Thyroid gland (tissue), 4 donors: Measurements from ENCODE around the gene PLCB1. TPM values are rescaled to one million over a fixed set of nuclear protein-coding genes. Genes with fewer than 3 reads are reported as not detected.

Experiments
- DNase-seq, 2 donors: peaks; one replicate each; pipeline ENCODE4 v3.0.0-alpha.2; 2019
- H3K27ac ChIP-seq, 3 donors: fragments of 200-600 bp; sonication (generic); 1 replicate in 2 of 3; 2 replicates in 1 of 3; pipeline ENCODE4 v1.5.1; 2016 to 2019; ENCODE audit warnings: mild to moderate bottlenecking in 1 of 3, moderate library complexity in 1 of 3
- H3K27me3 ChIP-seq: fragments of 200-600 bp; sonication (generic); one replicate; pipeline ENCODE4 v1.5.1; 2019
- H3K36me3 ChIP-seq, 2 donors: fragments of 200-600 bp; sonication (generic); one replicate each; pipeline ENCODE4 v1.5.1; 2016 to 2019
- H3K4me1 ChIP-seq, 2 donors: fragments of 200-600 bp; sonication (generic); one replicate each; pipeline ENCODE4 v1.5.1; 2017 to 2019
- H3K4me3 ChIP-seq, 3 donors: fragments of 200-600 bp; sonication (generic); replicated peaks in 1 of 3; 1 replicate in 2 of 3; 2 replicates in 1 of 3; pipeline ENCODE4 v1.5.1; 2016; ENCODE audit warnings: mild to moderate bottlenecking in 1 of 3
- H3K9me3 ChIP-seq: fragments of 200-600 bp; sonication (generic); one replicate; pipeline ENCODE4 v1.5.1; 2017
- POLR2A ChIP-seq, 2 donors: fragments of 450-650 bp; IDR thresholded peaks; one replicate each; pipeline ENCODE4 v1.6.1; 2017; ENCODE audit warnings: antibody characterized with exemption in 2 of 2, mild to moderate bottlenecking in 2 of 2, moderate library complexity in 1 of 2
- WGBS, 2 donors: methylation state at CpG; one replicate each; pipeline ENCODE4 v1.1.5; 2017; 5-methylcytosine and 5-hydroxymethylcytosine counted together
- intact Hi-C: fragments of 100-400 bp; cut with DNase I; formaldehyde crosslinking; loops from one replicate; pipeline ENCODE4 v1.15.1; 2023
- total RNA-seq, 4 donors: library from RNA; depleted of rRNA; stranded (reverse); fragments of >200 nt; gene quantifications; one replicate each; pipeline ENCODE4 v1.2.3, GENCODE V29; 2016
- TF ChIP-seq, protein P1 (sequence below), 6 experiments: fragments of 200-600 bp in 3 of 6; fragments of 450-650 bp in 3 of 6; sonication (generic) in 3 of 6; IDR thresholded peaks; one replicate each; pipeline ENCODE4 v1.5.1; 2016 to 2019; ENCODE audit warnings: antibody characterized with exemption in 6 of 6, mild to moderate bottlenecking in 2 of 6, inconsistent platforms in 1 of 6, moderate library complexity in 1 of 6

PLCB1 gene
- total RNA-seq, 4 donors from 2014 or later: 7.3 to 14.1 (median 11.0) TPM

DNA sequence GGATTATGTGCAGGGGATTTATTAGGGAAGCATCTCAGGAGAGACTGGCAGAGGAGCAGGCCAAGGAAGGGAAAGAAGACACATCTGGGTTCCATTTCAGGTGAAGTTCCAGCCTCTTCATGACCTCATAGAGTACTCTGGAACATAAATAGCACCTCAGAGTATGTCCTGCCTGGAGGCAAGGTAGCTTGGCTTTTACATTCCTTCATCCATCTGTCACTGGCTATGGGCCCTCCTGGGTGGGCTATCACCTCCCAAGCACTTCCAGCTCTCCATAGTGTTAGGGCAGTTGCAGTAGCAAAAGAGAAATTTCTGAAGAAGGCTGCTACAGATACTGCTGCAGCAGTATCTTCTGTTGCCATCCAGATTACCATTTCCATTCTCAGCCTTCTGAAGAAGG, 116.0 kb downstream of the PLCB1 start:
- Histone ChIP-seq H3K27ac (no peak overlapping the region), H3K27me3 (no peaks in the 10 kb centered on the region), H3K36me3 (no peaks in the 10 kb centered on the region), H3K4me1 (no peaks in the 10 kb centered on the region), H3K9me3 (no peaks in the 10 kb centered on the region), H3K4me3 (no peak overlapping the region)
- intact Hi-C loops: no loop called here
- no peak for TF ChIP-seq POLR2A (IDR thresholded peaks at IDR 0.05)
- TF ChIP-seq, protein P1, sequence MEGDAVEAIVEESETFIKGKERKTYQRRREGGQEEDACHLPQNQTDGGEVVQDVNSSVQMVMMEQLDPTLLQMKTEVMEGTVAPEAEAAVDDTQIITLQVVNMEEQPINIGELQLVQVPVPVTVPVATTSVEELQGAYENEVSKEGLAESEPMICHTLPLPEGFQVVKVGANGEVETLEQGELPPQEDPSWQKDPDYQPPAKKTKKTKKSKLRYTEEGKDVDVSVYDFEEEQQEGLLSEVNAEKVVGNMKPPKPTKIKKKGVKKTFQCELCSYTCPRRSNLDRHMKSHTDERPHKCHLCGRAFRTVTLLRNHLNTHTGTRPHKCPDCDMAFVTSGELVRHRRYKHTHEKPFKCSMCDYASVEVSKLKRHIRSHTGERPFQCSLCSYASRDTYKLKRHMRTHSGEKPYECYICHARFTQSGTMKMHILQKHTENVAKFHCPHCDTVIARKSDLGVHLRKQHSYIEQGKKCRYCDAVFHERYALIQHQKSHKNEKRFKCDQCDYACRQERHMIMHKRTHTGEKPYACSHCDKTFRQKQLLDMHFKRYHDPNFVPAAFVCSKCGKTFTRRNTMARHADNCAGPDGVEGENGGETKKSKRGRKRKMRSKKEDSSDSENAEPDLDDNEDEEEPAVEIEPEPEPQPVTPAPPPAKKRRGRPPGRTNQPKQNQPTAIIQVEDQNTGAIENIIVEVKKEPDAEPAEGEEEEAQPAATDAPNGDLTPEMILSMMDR (IDR thresholded peaks at IDR 0.05): no peak
- DNase-seq: no peak

DNA sequence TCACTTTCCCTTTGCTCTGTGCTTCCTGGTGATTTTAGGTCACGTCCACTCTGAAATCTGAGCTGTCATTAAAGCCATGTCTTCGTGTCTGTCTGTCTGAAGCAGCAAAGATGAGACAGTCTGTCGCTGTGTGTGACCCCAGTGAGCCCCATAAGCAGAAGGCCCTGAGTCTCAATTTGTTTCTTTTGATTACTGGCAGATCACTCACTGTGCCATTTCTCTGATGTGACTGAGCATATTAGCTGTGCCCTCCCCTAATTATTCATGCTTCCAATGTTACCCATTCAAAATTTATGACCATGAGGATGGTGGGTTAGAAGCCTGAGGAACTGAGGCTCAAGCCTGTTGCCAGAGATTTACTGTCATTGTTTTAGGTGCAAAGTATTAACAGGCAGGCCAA, 117.6 kb downstream of the PLCB1 start:
- Histone ChIP-seq H3K4me1 (no peaks in the 10 kb centered on the region), H3K4me3 (no peak overlapping the region), H3K27ac (no peak overlapping the region), H3K9me3 (no peaks in the 10 kb centered on the region), H3K27me3 (no peaks in the 10 kb centered on the region), H3K36me3 (no peaks in the 10 kb centered on the region)
- TF ChIP-seq, protein P1 (IDR thresholded peaks at IDR 0.05): no peak
- TF ChIP-seq POLR2A (IDR thresholded peaks at IDR 0.05): no peak
- DNase-seq: no peak
- 83 to 92% methylated on average over 3 of the region's 3 CpGs for WGBS, 2 donors
- intact Hi-C loops: no loop called here

DNA sequence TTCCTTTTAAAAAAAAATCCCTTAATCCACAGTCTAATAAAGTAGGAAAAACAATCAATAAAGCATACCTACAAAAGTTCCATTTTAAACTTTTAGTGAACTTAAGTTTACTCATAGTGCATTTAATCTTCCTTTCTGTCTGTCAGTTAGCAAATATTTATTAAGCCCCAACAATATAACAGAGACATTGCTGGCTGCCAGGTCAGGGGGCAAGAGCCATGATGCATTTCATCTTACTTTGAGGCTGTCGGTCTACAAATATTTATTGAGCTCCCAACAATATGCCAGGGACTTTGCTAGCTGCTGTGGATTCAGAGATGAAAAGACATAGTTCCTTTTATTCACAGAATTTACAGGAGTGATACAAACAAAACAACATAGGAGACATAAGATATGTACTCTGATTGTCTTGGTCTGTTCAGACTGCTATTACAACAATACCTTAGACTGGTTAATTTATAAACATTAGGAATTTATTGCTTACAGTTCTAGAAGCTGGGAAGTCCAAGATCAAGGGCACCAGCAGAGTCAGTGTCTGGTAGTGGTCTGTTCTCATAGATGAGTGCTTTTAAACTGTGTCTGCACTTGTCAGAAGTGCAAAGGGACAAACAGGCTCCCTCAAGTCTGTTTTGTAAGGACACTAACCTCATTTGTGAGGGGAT, 118.6 kb downstream of the PLCB1 start:
- intact Hi-C loops: no loop called here
- Histone ChIP-seq H3K4me3 (no peak overlapping the region), H3K4me1 (no peaks in the 10 kb centered on the region), H3K36me3 (no peaks in the 10 kb centered on the region), H3K27ac (no peak overlapping the region), H3K9me3 (no peaks in the 10 kb centered on the region), H3K27me3 (no peaks in the 10 kb centered on the region)
- DNase-seq: no peak
- TF ChIP-seq POLR2A (IDR thresholded peaks at IDR 0.05): no peak
- TF ChIP-seq, protein P1 (IDR thresholded peaks at IDR 0.05): no peak
- 90 to 92% methylated on average over 1 of the region's 1 CpG for WGBS, 2 donors

GRCh38 chr20:8251201-8251575, 119.1 kb downstream of the PLCB1 start:
- Histone ChIP-seq H3K4me3 (no peak overlapping the region), H3K27me3 (no peaks in the 10 kb centered on the region), H3K9me3 (no peaks in the 10 kb centered on the region), H3K4me1 (no peaks in the 10 kb centered on the region), H3K36me3 (no peaks in the 10 kb centered on the region), H3K27ac (no peak overlapping the region)
- no peak for TF ChIP-seq POLR2A (IDR thresholded peaks at IDR 0.05)
- TF ChIP-seq, protein P1 (IDR thresholded peaks at IDR 0.05): no peak
- DNase-seq: no peak
- whole genome bisulfite sequencing, 2 donors: 86 to 94% methylated on average over 4 of the region's 4 CpGs
- intact Hi-C loops: no loop called here

DNA sequence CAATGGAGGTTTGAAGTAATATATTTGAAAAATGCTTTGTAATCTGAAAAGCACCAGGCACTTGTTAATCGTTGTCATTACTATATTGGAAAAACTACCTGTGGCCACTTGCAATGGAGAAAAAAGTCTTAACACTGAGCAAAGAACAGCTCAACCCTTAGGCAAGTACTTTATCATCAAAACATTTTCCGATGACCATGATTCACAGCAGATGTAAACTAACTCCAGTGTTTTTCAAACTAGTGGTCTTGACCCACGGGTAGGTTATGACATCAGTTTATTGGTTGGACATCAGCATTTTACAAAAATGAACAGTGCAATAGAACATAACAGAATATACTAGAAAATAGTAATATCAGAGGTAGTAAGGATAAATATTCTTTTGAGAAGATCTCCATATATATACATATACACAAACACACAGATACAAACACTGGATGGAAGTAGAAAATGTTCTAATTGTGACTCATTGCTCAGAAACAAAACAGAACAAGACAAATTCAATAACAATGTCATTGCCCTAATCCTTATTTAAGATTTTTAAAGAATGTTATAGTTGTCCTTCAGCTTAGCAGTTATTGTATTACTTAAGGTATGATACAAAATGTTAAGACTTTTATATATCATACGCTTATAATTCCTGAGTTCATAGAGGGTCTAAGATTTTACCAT, 123.0 kb downstream of the PLCB1 start:
- WGBS, 2 donors: 87 to 97% methylated on average over 4 of the region's 4 CpGs
- Histone ChIP-seq H3K9me3 (no peaks in the 10 kb centered on the region), H3K4me3 (no peak overlapping the region), H3K27ac (no peak overlapping the region), H3K36me3 (no peaks in the 10 kb centered on the region), H3K4me1 (no peaks in the 10 kb centered on the region), H3K27me3 (no peaks in the 10 kb centered on the region)
- TF ChIP-seq, protein P1 (IDR thresholded peaks at IDR 0.05): no peak
- TF ChIP-seq POLR2A (IDR thresholded peaks at IDR 0.05): no peak
- intact Hi-C loops: no loop called here
- no peak for DNase-seq
